Measurements from ENCODE around the gene NEDD4L.

The NEDD4L gene

GRCh38 chr18:58221060-58221725, 177.2 kb downstream of the NEDD4L start:
- TF ChIP-seq ZFP30 (CRISPR knock-in tag; IDR thresholded peaks at IDR 0.05) (no peak), ZNF8 (CRISPR knock-in tag; IDR thresholded peaks at IDR 0.05) (no peak)
- ATAC-seq: no peak; the same call in 2 of the 3 replicates

- no peak for ATAC-seq
- TF ChIP-seq, protein P1, sequence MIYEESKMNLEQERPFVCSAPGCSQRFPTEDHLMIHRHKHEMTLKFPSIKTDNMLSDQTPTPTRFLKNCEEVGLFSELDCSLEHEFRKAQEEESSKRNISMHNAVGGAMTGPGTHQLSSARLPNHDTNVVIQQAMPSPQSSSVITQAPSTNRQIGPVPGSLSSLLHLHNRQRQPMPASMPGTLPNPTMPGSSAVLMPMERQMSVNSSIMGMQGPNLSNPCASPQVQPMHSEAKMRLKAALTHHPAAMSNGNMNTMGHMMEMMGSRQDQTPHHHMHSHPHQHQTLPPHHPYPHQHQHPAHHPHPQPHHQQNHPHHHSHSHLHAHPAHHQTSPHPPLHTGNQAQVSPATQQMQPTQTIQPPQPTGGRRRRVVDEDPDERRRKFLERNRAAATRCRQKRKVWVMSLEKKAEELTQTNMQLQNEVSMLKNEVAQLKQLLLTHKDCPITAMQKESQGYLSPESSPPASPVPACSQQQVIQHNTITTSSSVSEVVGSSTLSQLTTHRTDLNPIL (CRISPR knock-in tag; IDR thresholded peaks at IDR 0.05; ENCODE audit: low read depth): no peak
- TF ChIP-seq GLIS3 (CRISPR knock-in tag; IDR thresholded peaks at IDR 0.05) (no peak), CSDC2 (CRISPR knock-in tag; IDR thresholded peaks at IDR 0.05) (no peak), OSR1 (CRISPR knock-in tag; IDR thresholded peaks at IDR 0.05) (no peak), TCF4 (CRISPR knock-in tag; IDR thresholded peaks at IDR 0.05; ENCODE audit: borderline replicate concordance) (no peak), ZNF8 (CRISPR knock-in tag; IDR thresholded peaks at IDR 0.05) (no peak), RARB (CRISPR knock-in tag; IDR thresholded peaks at IDR 0.05) (no peak), ZFP3 (CRISPR knock-in tag; IDR thresholded peaks at IDR 0.05) (no peak), BACH2 (CRISPR knock-in tag; IDR thresholded peaks at IDR 0.05; ENCODE audit: borderline replicate concordance) (no peak), ZFP30 (CRISPR knock-in tag; IDR thresholded peaks at IDR 0.05) (no peak)
- TF ChIP-seq, protein P2, sequence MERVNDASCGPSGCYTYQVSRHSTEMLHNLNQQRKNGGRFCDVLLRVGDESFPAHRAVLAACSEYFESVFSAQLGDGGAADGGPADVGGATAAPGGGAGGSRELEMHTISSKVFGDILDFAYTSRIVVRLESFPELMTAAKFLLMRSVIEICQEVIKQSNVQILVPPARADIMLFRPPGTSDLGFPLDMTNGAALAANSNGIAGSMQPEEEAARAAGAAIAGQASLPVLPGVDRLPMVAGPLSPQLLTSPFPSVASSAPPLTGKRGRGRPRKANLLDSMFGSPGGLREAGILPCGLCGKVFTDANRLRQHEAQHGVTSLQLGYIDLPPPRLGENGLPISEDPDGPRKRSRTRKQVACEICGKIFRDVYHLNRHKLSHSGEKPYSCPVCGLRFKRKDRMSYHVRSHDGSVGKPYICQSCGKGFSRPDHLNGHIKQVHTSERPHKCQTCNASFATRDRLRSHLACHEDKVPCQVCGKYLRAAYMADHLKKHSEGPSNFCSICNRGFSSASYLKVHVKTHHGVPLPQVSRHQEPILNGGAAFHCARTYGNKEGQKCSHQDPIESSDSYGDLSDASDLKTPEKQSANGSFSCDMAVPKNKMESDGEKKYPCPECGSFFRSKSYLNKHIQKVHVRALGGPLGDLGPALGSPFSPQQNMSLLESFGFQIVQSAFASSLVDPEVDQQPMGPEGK (CRISPR knock-in tag; IDR thresholded peaks at IDR 0.05; ENCODE audit: borderline replicate concordance): no peak
- TF ChIP-seq, protein P3, sequence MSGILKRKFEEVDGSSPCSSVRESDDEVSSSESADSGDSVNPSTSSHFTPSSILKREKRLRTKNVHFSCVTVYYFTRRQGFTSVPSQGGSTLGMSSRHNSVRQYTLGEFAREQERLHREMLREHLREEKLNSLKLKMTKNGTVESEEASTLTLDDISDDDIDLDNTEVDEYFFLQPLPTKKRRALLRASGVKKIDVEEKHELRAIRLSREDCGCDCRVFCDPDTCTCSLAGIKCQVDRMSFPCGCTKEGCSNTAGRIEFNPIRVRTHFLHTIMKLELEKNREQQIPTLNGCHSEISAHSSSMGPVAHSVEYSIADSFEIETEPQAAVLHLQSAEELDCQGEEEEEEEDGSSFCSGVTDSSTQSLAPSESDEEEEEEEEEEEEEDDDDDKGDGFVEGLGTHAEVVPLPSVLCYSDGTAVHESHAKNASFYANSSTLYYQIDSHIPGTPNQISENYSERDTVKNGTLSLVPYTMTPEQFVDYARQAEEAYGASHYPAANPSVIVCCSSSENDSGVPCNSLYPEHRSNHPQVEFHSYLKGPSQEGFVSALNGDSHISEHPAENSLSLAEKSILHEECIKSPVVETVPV (CRISPR knock-in tag; IDR thresholded peaks at IDR 0.05): no peak
Measured at GRCh38 chr18:58222432-58223125, 178.6 kb downstream of the NEDD4L start.

- TF ChIP-seq ISL1 (CRISPR knock-in tag; IDR thresholded peaks at IDR 0.05) (peak; percentile 80), CSDC2 (CRISPR knock-in tag; IDR thresholded peaks at IDR 0.05) (no peak), ZFP3 (CRISPR knock-in tag; IDR thresholded peaks at IDR 0.05) (0 out of 2 replicates have a peak, but pooled peaks have one; percentile 53)
- ATAC-seq: peak; percentile 90
Measured at GRCh38 chr18:58223717-58224424, 179.8 kb downstream of the NEDD4L start.

DNA sequence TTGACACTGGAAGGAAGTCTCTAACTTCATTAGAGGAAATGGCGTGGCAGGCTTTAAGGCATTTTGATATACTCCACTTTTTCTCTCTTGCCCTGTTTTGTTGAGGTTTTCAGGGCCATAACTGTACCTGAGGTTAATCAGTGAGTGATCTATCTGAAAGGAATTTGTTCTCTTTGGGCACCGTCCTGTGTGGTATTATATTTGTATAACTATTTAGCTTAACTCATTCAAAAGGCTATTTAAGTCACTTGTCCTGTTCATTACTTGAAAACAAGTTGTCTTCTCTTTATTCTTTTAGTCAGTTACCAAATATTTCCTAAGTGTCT, 180.4 kb downstream of the NEDD4L start:
- peak; percentile 25; the same call in 1 of the 2 replicates for TF ChIP-seq ISL1 (CRISPR knock-in tag; IDR thresholded peaks at IDR 0.05)
- TF ChIP-seq POU6F1 (CRISPR knock-in tag; IDR thresholded peaks at IDR 0.05; ENCODE audit: borderline replicate concordance, low read depth): no peak

GRCh38 chr18:58225101-58225500, 181.1 kb downstream of the NEDD4L start:
- no peak for ATAC-seq
- TF ChIP-seq, protein P2 (CRISPR knock-in tag; IDR thresholded peaks at IDR 0.05; ENCODE audit: borderline replicate concordance): no peak
- TF ChIP-seq POU6F1 (CRISPR knock-in tag; IDR thresholded peaks at IDR 0.05; ENCODE audit: borderline replicate concordance, low read depth): no peak
- TF ChIP-seq GLIS3 (CRISPR knock-in tag; IDR thresholded peaks at IDR 0.05): no peak
- TF ChIP-seq RARB (CRISPR knock-in tag; IDR thresholded peaks at IDR 0.05): no peak
- TF ChIP-seq, protein P4, sequence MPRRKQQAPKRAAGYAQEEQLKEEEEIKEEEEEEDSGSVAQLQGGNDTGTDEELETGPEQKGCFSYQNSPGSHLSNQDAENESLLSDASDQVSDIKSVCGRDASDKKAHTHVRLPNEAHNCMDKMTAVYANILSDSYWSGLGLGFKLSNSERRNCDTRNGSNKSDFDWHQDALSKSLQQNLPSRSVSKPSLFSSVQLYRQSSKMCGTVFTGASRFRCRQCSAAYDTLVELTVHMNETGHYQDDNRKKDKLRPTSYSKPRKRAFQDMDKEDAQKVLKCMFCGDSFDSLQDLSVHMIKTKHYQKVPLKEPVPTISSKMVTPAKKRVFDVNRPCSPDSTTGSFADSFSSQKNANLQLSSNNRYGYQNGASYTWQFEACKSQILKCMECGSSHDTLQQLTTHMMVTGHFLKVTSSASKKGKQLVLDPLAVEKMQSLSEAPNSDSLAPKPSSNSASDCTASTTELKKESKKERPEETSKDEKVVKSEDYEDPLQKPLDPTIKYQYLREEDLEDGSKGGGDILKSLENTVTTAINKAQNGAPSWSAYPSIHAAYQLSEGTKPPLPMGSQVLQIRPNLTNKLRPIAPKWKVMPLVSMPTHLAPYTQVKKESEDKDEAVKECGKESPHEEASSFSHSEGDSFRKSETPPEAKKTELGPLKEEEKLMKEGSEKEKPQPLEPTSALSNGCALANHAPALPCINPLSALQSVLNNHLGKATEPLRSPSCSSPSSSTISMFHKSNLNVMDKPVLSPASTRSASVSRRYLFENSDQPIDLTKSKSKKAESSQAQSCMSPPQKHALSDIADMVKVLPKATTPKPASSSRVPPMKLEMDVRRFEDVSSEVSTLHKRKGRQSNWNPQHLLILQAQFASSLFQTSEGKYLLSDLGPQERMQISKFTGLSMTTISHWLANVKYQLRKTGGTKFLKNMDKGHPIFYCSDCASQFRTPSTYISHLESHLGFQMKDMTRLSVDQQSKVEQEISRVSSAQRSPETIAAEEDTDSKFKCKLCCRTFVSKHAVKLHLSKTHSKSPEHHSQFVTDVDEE (CRISPR knock-in tag; IDR thresholded peaks at IDR 0.05): no peak
- no peak for TF ChIP-seq ZFP30 (CRISPR knock-in tag; IDR thresholded peaks at IDR 0.05)
- no peak for TF ChIP-seq OSR1 (CRISPR knock-in tag; IDR thresholded peaks at IDR 0.05)
- TF ChIP-seq ZNF70 (CRISPR knock-in tag; IDR thresholded peaks at IDR 0.05): no peak
- TF ChIP-seq TCF4 (CRISPR knock-in tag; IDR thresholded peaks at IDR 0.05; ENCODE audit: borderline replicate concordance): no peak
- TF ChIP-seq ARNTL (CRISPR knock-in tag; IDR thresholded peaks at IDR 0.05; ENCODE audit: borderline replicate concordance, low read depth): no peak
- no peak for TF ChIP-seq PPARA (CRISPR knock-in tag; IDR thresholded peaks at IDR 0.05; ENCODE audit: borderline replicate concordance)

More for the DNA sequence above, 180.4 kb downstream of the NEDD4L start:
- ATAC-seq: peak; percentile 72
